Upper lobe of left lung (tissue), 6 donors: ENCODE data around the gene CDH22. TPM values are rescaled to one million over a fixed set of nuclear protein-coding genes. Genes with fewer than 3 reads are reported as not detected.

Source experiments
- ATAC-seq, 2 donors: fragments of 200-7000 bp; cut with Tn5 transposase; one replicate each; pipeline ENCODE4 v1.9.1; 2022; ENCODE audit warnings: mild to moderate bottlenecking in 2 of 2, moderate library complexity in 2 of 2; ENCODE audit not compliant: low FRiP score in 2 of 2
- DNase-seq, 2 donors: peaks; one replicate each; pipeline ENCODE4 v3.0.0-alpha.2; 2019 to 2020
- H3K27ac ChIP-seq, 4 donors: fragments of 200-600 bp; sonication (generic); one replicate each; pipeline ENCODE4 v1.5.1; 2016 to 2019
- H3K27me3 ChIP-seq, 4 donors: fragments of 200-600 bp; sonication (generic); one replicate each; pipeline ENCODE4 v1.5.1; 2017 to 2019
- H3K36me3 ChIP-seq, 4 donors: fragments of 200-600 bp; sonication (generic); one replicate each; pipeline ENCODE4 v1.5.1; 2016 to 2019
- H3K4me1 ChIP-seq, 4 donors: fragments of 200-600 bp; sonication (generic); one replicate each; pipeline ENCODE4 v1.5.1; 2018 to 2019
- H3K4me3 ChIP-seq, 4 donors: fragments of 200-600 bp; sonication (generic); one replicate each; pipeline ENCODE4 v1.5.1; 2017 to 2019; ENCODE audit warnings: mild to moderate bottlenecking in 2 of 4, moderate library complexity in 1 of 4
- H3K9me3 ChIP-seq, 4 donors: fragments of 200-600 bp; sonication (generic); one replicate each; pipeline ENCODE4 v1.5.1; 2018 to 2019
- EP300 ChIP-seq, 4 donors: sonication (generic); formaldehyde crosslinking; IDR thresholded peaks; one replicate each; pipeline ENCODE4 v1.5.1; 2017; ENCODE audit warnings: antibody characterized with exemption in 4 of 4, control low read depth in 2 of 4
- POLR2A ChIP-seq, 4 donors: fragments of 450-650 bp; IDR thresholded peaks; one replicate each; pipeline ENCODE4 v1.5.1; 2016 to 2017; ENCODE audit warnings: antibody characterized with exemption in 4 of 4, mild to moderate bottlenecking in 2 of 4
- POLR2AphosphoS5 ChIP-seq, 2 donors: sonication (generic); formaldehyde crosslinking; IDR thresholded peaks; one replicate each; pipeline ENCODE4 v1.5.1; 2017; ENCODE audit warnings: antibody characterized with exemption in 2 of 2
- WGBS, 2 donors: methylation state at CpG; one replicate each; pipeline ENCODE4 v1.1.5; 2017 to 2018; 5-methylcytosine and 5-hydroxymethylcytosine counted together
- total RNA-seq, 6 donors: library from RNA; depleted of rRNA in 4 of 6; stranded (reverse); fragments of >200 nt in 4 of 6; gene quantifications; one replicate each; pipeline versions ENCODE4 v1.1.0 to v1.2.1, GENCODE V29; 2016 to 2021
- TF ChIP-seq, protein P1 (sequence below), 6 experiments: fragments of 450-650 bp in 4 of 6; fragments of 200-600 bp in 2 of 6; sonication (generic) in 2 of 6; IDR thresholded peaks; one replicate each; pipeline ENCODE4 v1.5.1; 2016 to 2019; ENCODE audit warnings: antibody characterized with exemption in 6 of 6
- donor health status: DM: no; HTN: no; CAD: no; lungs with moderate emphysema.
- donor health status: DM: no; HTN: yes; CAD: no; lungs with severe emphysema.

Gene CDH22
- total RNA-seq, 6 donors from 2014 or later: 0.10 to 0.40 (median 0.24) TPM; not detected in 2

DNA sequence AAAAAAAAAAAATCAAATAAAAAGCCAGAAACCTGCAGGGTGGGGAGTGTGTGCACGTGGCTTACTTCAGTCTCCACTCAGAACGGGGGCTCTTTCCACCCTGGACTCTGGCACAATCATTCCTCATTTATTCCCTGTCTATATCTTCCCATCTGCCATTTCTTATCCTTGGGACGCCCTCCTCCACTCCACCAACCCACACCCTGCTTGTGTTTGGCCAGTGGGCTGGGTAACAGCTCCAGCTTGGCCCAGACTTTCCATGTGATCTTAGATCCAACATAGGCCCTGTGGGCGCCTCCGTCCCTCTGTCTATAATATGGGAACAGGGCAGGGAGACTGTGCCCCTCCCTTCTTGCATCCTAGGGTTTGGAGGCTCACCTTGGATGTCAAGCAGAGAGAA, 122.1 kb downstream of the CDH22 start:
- Histone ChIP-seq H3K36me3 (no peaks in the 10 kb centered on the region), H3K27me3 (no peaks in the 10 kb centered on the region), H3K27ac (no peak overlapping the region), H3K4me1 (no peaks in the 10 kb centered on the region), H3K4me3 (no peak overlapping the region), H3K9me3 (no peaks in the 10 kb centered on the region)
- no peak for TF ChIP-seq EP300 (IDR thresholded peaks at IDR 0.05)
- no peak for TF ChIP-seq POLR2AphosphoS5 (IDR thresholded peaks at IDR 0.05)
- TF ChIP-seq, protein P1, sequence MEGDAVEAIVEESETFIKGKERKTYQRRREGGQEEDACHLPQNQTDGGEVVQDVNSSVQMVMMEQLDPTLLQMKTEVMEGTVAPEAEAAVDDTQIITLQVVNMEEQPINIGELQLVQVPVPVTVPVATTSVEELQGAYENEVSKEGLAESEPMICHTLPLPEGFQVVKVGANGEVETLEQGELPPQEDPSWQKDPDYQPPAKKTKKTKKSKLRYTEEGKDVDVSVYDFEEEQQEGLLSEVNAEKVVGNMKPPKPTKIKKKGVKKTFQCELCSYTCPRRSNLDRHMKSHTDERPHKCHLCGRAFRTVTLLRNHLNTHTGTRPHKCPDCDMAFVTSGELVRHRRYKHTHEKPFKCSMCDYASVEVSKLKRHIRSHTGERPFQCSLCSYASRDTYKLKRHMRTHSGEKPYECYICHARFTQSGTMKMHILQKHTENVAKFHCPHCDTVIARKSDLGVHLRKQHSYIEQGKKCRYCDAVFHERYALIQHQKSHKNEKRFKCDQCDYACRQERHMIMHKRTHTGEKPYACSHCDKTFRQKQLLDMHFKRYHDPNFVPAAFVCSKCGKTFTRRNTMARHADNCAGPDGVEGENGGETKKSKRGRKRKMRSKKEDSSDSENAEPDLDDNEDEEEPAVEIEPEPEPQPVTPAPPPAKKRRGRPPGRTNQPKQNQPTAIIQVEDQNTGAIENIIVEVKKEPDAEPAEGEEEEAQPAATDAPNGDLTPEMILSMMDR (IDR thresholded peaks at IDR 0.05): no peak
- TF ChIP-seq POLR2A (IDR thresholded peaks at IDR 0.05): no peak
- 71 to 80% methylated on average over 5 of the region's 5 CpGs for WGBS, 2 donors
- no peak for DNase-seq
- ATAC-seq: no peak

DNA sequence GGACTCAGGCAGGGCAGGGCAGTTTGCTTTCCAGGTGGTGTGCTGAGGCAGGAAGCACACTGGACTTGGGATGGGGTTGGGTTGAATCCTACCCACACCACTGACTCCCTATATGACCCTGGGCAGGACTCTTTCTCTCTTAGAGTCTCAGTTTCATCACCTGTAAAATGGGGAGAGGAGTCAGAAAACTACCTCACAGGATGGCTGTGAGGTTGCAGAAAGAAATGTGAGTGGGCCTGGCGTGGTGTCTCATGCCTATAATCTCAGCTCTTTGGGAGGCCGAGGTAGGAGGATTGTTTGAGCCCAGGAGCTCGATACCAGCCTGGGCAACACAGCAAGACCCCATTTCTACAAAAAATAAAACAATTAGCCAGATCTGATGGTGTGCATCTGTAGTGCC, 122.9 kb downstream of the CDH22 start:
- H3K9me3 ChIP-seq: no peaks in the 10 kb centered on the region
- no peaks in the 10 kb centered on the region for H3K27me3 ChIP-seq
- TF ChIP-seq, protein P1 (IDR thresholded peaks at IDR 0.05): no peak
- TF ChIP-seq EP300 (IDR thresholded peaks at IDR 0.05): no peak
- TF ChIP-seq POLR2A (IDR thresholded peaks at IDR 0.05): no peak
- TF ChIP-seq POLR2AphosphoS5 (IDR thresholded peaks at IDR 0.05): no peak
- DNase-seq (no peak), ATAC-seq (no peak)
- H3K4me1 ChIP-seq: no peaks in the 10 kb centered on the region
- no peak overlapping the region for H3K27ac ChIP-seq
- H3K36me3 ChIP-seq: no peaks in the 10 kb centered on the region
- WGBS, 2 donors: 81 to 89% methylated on average over 3 of the region's 3 CpGs
- no peak overlapping the region for H3K4me3 ChIP-seq

DNA sequence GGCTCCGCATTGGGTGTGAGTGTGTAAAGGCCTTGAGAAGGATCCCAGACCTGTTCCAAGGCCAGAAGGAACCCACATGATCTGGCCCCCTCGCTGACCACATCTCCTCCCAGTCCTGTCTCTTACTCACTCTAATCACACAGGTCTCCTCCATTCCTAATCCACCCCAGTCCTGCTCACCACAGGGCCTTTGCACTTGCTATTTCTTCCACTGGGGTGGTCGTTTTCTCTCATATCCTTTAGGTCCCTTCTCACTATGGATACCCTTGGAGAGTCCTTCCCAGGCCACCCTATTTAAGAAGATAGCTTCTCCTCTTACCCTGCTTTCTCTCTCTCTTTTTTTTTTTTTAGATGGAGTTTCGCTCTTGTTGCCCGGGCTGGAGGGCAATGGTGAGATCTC, 124.5 kb downstream of the CDH22 start:
- TF ChIP-seq POLR2AphosphoS5 (IDR thresholded peaks at IDR 0.05): no peak
- TF ChIP-seq EP300 (IDR thresholded peaks at IDR 0.05): no peak
- TF ChIP-seq, protein P1 (IDR thresholded peaks at IDR 0.05): no peak
- no peak for TF ChIP-seq POLR2A (IDR thresholded peaks at IDR 0.05)
- ATAC-seq (no peak), DNase-seq (no peak)
- H3K4me1 ChIP-seq: no peaks in the 10 kb centered on the region
- no peaks in the 10 kb centered on the region for H3K36me3 ChIP-seq
- 77 to 79% methylated on average over 5 of the region's 5 CpGs for WGBS, 2 donors
- no peak overlapping the region for H3K4me3 ChIP-seq
- H3K9me3 ChIP-seq: no peaks in the 10 kb centered on the region
- no peaks in the 10 kb centered on the region for H3K27me3 ChIP-seq
- no peak overlapping the region for H3K27ac ChIP-seq

DNA sequence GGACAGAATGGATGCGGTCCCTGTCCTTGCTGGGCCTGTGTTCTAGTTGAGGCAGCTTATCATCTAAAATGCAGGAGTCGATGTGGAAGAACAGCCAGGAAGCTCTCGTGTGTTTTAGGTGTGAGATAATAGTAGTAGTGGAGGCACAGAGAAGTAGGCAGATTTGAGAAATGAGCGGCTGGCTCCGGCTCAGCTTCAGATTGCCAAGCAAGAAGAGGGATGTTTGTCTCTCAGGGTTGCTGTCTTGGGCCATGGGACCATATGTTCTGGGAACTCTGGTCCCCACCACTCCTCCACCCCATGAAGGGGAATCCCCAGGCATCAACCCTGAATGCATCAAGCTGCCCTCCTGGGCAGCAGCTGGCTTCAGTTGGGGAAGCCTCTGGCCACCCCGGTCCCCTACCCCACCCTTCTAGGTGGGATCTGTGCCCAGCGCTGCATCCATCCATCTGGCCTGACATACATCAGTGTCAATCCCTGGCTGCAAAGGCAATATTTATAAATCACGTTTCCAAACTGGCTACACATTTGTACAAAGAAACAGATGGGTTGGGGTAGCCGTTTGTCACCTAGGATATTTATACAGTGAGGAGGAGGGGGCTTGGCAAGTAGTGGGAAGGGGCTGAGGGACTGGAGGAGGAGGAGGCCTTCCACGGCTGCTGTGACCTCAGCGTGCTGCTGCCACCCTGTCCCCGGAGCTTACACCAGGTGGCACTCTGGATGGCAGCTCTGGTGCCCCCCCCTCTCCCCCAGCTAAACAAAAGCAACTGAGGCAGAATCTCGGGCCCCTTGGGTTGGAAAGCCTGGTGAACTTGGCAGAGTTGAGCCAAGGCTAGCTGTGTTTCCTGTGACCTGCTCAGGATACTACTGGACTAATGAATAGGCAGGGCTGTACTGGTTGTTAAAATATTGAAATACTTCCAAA, 125.8 kb downstream of the CDH22 start:
- Histone ChIP-seq H3K27me3 (no peaks in the 10 kb centered on the region), H3K4me3 (no peak overlapping the region)

More for the DNA sequence above, 125.8 kb downstream of the CDH22 start:
- 56 to 67% methylated on average over 11 to 13 of the region's 13 CpGs for whole genome bisulfite sequencing, 2 donors
- ATAC-seq: no peak
- H3K9me3 ChIP-seq: no peaks in the 10 kb centered on the region
- no peaks in the 10 kb centered on the region for H3K36me3 ChIP-seq
- DNase-seq: no peak
- no peaks in the 10 kb centered on the region for H3K4me1 ChIP-seq
- no peak for TF ChIP-seq EP300 (IDR thresholded peaks at IDR 0.05)
- TF ChIP-seq, protein P1 (IDR thresholded peaks at IDR 0.05): no peak
- TF ChIP-seq POLR2AphosphoS5 (IDR thresholded peaks at IDR 0.05): no peak
- no peak for TF ChIP-seq POLR2A (IDR thresholded peaks at IDR 0.05)
- H3K27ac ChIP-seq: no peak overlapping the region
